DMS53 treated with DMSO at 0.1 percent for 48 hours (cell line): ENCODE data around the gene RADIL.

Experiments
- DNase-seq: peaks from one replicate; lab custom pipeline; 2025; ENCODE audit not compliant: unreplicated experiment; lab: John Stamatoyannopoulos, UW

The RADIL gene

DNA sequence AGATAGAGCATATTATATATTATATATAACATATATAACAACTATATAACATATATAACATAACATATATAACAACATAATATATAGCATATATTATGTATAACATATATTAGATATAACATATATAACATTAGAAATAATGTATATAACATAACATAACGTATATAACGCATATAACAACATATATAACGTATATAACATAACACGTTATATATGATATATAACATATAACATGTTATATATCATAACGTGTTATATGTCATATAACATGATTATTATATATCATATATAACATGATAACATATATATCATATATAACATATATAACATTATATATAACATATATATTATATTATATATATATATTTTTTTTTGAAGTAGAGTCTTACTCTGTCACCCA lies 104.4 kb downstream of the RADIL start:
- no peak for DNase-seq

DNA sequence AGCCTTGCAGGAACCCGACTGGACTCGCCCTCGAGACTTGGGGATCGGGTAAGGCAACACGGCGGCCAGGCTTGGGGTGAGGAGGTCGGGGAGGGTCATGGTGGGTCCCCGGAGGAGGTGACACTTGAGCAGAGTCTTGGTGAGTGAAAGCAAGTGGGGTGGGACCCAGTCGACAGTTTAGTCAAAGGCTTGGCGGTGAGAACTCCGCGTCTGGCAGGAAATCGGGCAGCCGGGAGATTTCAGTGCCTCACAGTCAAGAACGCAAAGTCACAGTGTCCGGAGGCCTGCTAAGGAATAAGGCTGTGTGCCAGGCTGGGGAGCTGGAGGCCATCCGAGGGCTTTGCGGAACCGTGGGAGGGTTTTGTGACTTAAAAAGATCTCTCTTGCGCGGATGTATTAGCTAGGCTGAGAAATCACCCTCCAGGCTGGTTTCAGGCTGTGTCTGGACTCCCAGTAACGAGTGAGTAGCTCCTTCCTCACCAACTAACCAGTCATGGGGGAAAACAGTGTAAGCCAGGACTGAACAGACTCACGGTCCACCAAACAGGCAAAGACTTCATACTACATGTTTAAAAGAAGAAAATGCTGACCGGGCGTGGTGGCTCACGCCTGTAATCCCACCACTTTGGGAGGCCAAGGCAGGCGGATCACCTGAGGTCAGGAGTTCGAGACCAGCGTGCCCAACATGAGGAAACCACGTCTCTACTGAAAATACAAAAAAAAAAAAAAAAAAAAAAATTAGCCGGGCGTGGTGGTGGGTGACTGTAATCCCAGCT lies 107.5 kb downstream of the RADIL start:
- DNase-seq: no peak

GRCh38 chr7:4775250-4775847 lies 108.2 kb downstream of the RADIL start, which contains the start of gene AP5Z1:
AP5Z1 (plus strand) TSS chr7:4775623; CDS start chr7:4775716, 93 bp downstream.
- DNase-seq: peak; percentile 92

DNA sequence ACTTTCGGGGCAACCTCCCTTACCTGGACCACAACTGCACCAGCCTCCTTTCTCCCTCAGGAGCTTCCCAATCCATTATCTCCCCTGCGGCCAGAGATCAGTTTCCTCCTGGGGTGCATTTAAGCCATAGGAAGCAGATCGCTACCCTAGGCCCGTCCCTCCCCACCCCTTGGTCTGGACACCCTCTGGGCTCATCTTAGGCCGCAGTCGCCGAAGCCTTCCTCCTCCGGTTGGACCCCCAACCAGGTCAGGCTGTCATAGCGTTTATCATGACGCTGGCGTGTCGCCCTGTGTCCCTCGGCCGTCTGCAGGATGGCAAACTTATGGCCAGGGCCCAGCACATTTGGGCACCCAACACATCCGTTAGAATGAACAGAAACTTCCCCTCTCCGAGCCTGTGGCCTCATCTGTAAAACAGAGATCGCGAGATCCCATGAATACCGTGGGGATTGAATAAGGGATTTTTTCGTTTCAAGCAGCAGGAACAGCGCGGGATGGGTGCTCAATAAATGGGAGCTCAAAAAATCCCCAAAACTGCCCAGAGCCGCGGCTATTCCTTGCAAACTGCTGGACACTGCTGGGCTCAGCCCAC lies 108.8 kb downstream of the RADIL start:
- peak; percentile 83 for DNase-seq

DNA sequence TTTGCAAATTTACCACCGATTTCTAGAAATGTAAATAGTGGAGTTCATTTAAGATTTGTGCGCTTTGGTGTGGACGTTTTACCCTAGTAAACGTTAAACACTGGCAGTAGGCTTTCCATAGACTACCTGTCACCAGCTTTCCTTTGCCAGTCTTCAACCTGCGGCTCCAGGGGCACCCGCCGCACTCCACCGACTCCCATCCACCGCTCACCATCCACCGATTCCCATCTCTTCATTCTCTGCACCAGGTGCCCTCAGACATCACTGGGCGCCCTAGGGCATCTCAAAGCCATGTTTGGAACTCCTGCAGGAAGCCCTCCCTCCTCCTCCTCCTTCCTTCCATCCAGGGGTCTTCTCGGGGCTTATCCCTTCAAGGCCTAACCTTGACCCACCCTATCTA lies 109.5 kb downstream of the RADIL start:
- DNase-seq: no peak

DNA sequence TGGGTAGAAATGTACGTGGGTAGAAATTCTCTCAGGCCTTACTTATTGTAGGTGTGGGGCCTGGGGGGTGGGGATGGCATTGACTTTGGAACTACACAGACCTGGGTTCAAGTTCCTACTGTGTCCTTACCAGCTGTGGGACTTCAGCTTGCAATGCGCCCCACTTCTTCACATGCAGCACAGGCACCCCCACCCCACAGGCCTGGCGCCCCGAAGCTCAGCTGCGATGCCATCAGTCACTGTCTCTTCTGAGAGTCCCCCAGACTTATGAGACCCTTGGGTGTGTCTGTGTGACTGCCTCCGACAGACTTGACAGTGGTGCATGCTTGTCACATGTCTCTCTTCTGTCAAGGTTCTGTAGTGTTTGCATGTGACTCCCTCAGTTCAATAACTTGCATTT lies 111.2 kb downstream of the RADIL start:
- no peak for DNase-seq

DNA sequence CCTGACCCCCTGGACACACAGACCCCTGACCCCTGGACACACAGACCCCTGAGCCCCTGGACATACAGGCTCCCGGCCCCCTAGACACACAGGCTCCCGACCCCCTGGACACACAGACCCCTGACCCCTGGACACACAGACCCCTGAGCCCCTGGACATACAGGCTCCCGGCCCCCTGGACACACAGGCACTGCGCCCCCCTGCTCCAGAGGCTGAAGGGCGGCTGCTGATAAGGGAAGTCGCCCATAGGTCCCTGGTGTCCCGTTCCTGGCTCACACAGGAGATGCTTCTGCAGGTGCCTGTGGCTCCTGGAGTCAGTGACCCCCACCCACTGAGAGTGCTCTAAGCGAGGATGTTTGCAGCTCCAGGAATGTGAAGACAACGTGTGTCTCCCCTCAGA lies 111.8 kb downstream of the RADIL start:
- DNase-seq: no peak

DNA sequence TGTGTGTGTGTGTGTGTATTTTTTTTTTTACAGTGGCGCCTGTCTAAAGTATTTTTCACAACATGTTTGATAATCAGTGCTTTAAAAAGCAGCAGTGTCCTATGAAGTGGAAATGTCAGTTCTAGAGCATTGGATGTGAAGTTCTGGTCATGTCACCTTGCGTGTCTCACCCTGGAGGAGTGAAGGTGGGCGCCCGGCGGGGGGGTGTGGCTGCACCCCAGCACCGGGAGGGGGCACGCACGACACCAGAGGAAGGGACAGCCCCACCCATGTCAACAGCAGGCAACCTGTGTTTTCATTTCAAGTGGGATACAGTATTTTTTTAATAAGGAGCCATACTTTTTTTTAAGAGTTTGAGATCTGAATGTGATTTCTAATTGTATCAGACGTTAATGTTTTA lies 112.6 kb downstream of the RADIL start:
- DNase-seq: no peak

DNA sequence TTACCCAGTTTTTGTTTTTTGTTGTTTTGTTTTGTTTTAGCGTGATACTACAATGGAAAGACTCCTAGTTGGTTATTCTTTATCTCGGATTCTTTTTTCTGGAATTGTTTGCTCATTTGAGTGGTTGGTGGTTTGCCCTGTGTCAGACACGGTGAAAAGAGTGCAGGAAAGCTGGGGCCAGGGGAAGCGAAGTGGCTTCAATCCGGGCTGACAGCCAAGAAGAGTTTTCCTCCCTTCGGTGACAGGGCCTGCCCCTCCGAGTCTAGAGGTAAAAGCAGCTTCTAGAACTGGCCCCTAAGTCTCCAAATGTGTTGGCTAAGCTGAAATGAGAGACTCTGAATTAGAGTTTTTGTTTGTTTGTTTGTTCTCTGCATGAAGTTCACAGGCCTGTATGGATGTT lies 113.8 kb downstream of the RADIL start:
- DNase-seq: peak; percentile 23

- DNase-seq: no peak
Measured at GRCh38 chr7:4768597-4769569, 114.6 kb downstream of the RADIL start.

- DNase-seq: no peak
Measured at GRCh38 chr7:4766666-4767519, 116.6 kb downstream of the RADIL start.

DNA sequence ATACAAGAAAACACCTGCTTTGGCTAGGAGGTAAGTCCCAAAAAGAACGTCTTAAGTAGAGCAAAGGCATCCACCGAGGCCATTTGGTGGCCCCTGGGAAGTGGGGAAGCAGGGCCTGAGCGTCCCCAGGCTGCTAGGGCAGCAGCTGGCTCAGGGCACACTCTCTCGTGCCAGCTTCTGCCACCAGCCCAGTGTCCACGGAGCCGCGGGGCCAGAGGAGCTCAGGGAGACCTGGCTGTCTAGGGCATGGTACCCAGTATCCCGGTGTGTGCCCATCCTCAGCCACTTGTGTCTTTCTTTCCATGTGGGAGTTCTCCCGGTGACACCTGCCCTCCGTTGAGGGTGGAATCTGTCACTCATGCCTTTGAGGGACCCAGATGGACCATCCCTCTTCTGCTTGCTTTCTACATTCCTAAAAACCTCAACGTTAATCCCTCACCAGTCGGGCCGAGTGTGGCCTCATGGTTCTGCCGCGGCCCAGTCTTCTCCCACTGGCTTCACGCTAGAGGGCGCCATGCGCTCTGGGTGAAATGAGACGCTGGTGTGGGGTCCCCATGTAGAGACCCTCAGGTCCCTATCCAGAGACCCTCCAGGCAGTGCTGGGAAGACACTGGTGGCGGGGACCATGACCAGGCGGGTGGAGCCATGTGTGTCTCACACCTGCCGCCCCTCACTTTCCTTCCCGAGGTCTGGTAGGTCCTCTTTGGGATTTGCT lies 117.6 kb downstream of the RADIL start:
- no peak for DNase-seq

GRCh38 chr7:4764402-4765007 lies 119.0 kb downstream of the RADIL start:
- DNase-seq: no peak

- DNase-seq: no peak
Measured at GRCh38 chr7:4763794-4764185, 119.7 kb downstream of the RADIL start.

- no peak for DNase-seq
Measured at GRCh38 chr7:4763091-4763793, 120.3 kb downstream of the RADIL start.

DNA sequence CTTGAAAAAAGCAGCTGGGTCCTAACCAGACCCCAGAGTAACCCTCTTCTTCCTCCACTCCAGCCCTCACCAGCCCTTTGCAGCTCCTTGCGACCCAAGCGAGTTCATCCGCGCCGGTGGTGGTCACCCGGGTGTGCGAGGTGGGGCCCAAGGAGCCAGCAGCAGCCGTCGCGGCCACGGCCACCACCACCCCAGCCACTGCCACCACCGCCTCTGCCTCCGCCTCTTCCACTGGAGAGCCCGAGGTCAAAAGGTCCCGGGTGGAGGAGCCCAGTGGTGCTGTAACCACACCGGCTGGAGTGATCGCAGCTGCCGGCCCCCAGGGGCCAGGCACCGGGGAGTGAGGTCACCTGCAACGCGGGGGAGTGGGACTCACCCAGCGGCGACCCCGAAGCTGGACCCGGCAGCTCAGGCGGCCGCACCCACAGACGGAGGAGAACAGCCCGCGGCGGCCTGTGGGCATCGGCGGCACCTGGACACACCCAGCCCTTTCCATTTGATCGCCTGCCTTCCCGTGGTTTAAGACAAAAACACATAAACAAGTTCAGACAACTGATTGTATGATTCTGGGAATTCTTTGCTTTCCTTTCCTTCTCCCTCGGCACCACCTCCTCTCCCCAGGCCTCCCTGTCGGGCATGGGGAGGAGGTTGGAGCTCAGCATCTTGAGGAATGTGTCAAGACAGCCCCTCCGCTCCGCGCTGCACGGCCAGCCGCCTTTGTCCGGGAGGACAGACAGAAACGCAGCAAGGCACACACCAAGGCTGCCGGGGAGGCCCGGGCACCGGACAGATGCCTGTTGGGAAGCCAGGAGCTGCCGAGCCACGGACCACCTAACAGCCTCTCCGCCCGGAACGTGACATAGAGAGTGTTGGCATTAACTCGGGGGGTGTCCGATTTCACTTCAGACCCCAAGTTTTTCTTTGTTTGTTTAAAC lies 121.1 kb downstream of the RADIL start:
- DNase-seq: no peak

DNA sequence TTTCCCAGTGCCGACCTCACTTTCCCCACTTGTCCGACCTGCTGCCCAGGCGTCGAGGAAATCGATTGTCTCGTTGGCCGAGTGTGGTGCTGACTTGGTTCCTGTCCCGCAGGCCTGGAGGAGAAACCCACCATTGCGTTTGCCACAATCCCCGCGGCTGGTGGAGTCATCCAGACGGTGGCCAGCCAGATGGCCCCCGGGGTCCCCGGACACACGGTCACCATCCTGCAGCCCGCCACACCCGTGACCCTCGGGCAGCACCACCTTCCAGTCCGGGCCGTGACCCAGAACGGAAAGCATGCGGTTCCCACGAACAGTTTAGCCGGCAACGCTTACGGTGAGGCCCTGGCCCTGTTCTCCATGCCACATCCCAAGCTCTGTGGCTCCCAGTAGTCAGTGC lies 122.6 kb downstream of the RADIL start:
- no peak for DNase-seq

DNA sequence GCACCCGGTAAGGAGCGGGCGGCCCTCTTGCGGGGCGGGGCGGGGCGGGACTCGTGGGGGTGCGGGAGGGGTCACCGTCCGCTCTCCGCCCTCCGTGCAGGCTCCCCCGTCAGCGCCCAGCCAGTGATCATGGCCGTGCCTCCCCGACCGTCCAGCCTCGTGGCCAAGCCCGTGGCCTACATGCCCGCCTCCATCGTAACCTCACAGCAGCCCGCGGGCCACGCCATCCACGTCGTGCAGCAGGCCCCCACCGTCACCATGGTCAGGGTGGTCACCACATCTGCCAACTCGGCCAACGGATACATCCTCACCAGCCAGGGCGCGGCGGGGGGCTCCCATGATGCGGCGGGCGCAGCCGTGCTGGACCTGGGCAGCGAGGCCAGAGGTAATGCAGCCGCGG lies 124.3 kb downstream of the RADIL start:
- DNase-seq: no peak
